ENCODE results near the gene SNX6. TPM values are rescaled to one million over a fixed set of nuclear protein-coding genes. Genes with fewer than 3 reads are reported as not detected.

The SNX6 gene
- total and polyA plus RNA-seq, 9 of the 15 experiments (the other 6 are each of a cell fraction or from before 2014, with no cell fraction given), result 34.6 to 111 (median 57.5) TPM

DNA sequence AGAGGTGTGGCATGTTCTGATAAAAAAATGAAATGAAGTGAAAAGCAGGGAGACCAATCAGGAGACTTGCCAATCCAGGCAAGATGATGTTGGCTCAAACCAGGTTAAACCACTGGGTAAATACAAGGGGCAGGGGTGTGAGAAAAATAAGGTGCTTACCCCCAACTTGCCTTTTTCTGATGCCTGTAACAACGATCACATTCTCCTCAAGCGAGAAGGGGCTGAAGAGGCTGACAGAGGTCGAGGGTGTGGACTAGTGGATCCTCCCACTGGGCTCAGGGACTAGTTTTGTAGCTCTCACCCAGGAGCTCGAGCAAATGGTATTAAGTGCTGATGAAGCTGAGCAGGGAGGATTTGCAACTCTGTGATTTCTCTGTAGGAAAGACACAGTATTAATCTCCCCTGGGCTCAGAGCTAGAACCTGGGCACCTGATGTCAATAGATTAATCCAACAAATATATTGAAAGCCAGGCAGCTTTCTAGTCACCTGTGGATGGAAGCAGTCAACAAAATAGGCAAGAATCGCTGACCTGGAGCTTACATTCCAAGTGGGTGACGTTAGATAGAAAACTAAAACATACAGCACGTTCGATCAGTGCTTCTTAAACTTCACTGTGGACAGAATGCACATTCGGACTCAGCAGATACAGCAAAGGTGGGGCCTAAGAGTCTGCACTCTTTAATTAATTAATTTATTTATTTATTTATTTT is 75.3 kb downstream of the SNX6 start (continued):
- TF ChIP-seq PHF21A (IDR thresholded peaks at IDR 0.05; ENCODE audit: borderline replicate concordance, low read depth), result no peak
- TF ChIP-seq ZNF311 (CRISPR knock-in tag; IDR thresholded peaks at IDR 0.05), result no peak
- TF ChIP-seq, protein P1, sequence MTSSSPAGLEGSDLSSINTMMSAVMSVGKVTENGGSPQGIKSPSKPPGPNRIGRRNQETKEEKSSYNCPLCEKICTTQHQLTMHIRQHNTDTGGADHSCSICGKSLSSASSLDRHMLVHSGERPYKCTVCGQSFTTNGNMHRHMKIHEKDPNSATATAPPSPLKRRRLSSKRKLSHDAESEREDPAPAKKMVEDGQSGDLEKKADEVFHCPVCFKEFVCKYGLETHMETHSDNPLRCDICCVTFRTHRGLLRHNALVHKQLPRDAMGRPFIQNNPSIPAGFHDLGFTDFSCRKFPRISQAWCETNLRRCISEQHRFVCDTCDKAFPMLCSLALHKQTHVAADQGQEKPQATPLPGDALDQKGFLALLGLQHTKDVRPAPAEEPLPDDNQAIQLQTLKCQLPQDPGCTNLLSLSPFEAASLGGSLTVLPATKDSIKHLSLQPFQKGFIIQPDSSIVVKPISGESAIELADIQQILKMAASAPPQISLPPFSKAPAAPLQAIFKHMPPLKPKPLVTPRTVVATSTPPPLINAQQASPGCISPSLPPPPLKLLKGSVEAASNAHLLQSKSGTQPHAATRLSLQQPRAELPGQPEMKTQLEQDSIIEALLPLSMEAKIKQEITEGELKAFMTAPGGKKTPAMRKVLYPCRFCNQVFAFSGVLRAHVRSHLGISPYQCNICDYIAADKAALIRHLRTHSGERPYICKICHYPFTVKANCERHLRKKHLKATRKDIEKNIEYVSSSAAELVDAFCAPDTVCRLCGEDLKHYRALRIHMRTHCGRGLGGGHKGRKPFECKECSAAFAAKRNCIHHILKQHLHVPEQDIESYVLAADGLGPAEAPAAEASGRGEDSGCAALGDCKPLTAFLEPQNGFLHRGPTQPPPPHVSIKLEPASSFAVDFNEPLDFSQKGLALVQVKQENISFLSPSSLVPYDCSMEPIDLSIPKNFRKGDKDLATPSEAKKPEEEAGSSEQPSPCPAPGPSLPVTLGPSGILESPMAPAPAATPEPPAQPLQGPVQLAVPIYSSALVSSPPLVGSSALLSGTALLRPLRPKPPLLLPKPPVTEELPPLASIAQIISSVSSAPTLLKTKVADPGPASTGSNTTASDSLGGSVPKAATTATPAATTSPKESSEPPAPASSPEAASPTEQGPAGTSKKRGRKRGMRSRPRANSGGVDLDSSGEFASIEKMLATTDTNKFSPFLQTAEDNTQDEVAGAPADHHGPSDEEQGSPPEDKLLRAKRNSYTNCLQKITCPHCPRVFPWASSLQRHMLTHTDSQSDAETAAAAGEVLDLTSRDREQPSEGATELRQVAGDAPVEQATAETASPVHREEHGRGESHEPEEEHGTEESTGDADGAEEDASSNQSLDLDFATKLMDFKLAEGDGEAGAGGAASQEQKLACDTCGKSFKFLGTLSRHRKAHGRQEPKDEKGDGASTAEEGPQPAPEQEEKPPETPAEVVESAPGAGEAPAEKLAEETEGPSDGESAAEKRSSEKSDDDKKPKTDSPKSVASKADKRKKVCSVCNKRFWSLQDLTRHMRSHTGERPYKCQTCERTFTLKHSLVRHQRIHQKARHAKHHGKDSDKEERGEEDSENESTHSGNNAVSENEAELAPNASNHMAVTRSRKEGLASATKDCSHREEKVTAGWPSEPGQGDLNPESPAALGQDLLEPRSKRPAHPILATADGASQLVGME (CRISPR knock-in tag; IDR thresholded peaks at IDR 0.05), result no peak
- TF ChIP-seq, protein P2, sequence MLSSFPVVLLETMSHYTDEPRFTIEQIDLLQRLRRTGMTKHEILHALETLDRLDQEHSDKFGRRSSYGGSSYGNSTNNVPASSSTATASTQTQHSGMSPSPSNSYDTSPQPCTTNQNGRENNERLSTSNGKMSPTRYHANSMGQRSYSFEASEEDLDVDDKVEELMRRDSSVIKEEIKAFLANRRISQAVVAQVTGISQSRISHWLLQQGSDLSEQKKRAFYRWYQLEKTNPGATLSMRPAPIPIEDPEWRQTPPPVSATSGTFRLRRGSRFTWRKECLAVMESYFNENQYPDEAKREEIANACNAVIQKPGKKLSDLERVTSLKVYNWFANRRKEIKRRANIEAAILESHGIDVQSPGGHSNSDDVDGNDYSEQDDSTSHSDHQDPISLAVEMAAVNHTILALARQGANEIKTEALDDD (IDR thresholded peaks at IDR 0.05), result peak; percentile 37; the same call in 1 of the 2 replicates
- no peak for TF ChIP-seq MYBL2 (IDR thresholded peaks at IDR 0.05; ENCODE audit: low read depth)
- TF ChIP-seq MYBL2 (CRISPR knock-in tag; IDR thresholded peaks at IDR 0.05; ENCODE audit: borderline replicate concordance), result no peak
- no peak for TF ChIP-seq KLF1 (tag; IDR thresholded peaks at IDR 0.05)
- TF ChIP-seq, protein P3, sequence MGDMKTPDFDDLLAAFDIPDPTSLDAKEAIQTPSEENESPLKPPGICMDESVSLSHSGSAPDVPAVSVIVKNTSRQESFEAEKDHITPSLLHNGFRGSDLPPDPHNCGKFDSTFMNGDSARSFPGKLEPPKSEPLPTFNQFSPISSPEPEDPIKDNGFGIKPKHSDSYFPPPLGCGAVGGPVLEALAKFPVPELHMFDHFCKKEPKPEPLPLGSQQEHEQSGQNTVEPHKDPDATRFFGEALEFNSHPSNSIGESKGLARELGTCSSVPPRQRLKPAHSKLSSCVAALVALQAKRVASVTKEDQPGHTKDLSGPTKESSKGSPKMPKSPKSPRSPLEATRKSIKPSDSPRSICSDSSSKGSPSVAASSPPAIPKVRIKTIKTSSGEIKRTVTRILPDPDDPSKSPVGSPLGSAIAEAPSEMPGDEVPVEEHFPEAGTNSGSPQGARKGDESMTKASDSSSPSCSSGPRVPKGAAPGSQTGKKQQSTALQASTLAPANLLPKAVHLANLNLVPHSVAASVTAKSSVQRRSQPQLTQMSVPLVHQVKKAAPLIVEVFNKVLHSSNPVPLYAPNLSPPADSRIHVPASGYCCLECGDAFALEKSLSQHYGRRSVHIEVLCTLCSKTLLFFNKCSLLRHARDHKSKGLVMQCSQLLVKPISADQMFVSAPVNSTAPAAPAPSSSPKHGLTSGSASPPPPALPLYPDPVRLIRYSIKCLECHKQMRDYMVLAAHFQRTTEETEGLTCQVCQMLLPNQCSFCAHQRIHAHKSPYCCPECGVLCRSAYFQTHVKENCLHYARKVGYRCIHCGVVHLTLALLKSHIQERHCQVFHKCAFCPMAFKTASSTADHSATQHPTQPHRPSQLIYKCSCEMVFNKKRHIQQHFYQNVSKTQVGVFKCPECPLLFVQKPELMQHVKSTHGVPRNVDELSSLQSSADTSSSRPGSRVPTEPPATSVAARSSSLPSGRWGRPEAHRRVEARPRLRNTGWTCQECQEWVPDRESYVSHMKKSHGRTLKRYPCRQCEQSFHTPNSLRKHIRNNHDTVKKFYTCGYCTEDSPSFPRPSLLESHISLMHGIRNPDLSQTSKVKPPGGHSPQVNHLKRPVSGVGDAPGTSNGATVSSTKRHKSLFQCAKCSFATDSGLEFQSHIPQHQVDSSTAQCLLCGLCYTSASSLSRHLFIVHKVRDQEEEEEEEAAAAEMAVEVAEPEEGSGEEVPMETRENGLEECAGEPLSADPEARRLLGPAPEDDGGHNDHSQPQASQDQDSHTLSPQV (IDR thresholded peaks at IDR 0.05), result no peak
- TF ChIP-seq, protein P4, sequence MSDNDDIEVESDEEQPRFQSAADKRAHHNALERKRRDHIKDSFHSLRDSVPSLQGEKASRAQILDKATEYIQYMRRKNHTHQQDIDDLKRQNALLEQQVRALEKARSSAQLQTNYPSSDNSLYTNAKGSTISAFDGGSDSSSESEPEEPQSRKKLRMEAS (CRISPR knock-in tag; IDR thresholded peaks at IDR 0.05), result no peak
- no peak for TF ChIP-seq ERF (CRISPR knock-in tag; IDR thresholded peaks at IDR 0.05)
- no peak for TF ChIP-seq TFAM (CRISPR knock-in tag; conservative IDR thresholded peaks at IDR 0.05)
- TF ChIP-seq, protein P5, sequence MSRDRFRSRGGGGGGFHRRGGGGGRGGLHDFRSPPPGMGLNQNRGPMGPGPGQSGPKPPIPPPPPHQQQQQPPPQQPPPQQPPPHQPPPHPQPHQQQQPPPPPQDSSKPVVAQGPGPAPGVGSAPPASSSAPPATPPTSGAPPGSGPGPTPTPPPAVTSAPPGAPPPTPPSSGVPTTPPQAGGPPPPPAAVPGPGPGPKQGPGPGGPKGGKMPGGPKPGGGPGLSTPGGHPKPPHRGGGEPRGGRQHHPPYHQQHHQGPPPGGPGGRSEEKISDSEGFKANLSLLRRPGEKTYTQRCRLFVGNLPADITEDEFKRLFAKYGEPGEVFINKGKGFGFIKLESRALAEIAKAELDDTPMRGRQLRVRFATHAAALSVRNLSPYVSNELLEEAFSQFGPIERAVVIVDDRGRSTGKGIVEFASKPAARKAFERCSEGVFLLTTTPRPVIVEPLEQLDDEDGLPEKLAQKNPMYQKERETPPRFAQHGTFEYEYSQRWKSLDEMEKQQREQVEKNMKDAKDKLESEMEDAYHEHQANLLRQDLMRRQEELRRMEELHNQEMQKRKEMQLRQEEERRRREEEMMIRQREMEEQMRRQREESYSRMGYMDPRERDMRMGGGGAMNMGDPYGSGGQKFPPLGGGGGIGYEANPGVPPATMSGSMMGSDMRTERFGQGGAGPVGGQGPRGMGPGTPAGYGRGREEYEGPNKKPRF (IDR thresholded peaks at IDR 0.05; ENCODE audit: low read depth, low read length), result peak; percentile 80
- TF ChIP-seq HDAC6 (IDR thresholded peaks at IDR 0.05; ENCODE audit: low read depth, low read length), result no peak

All from K562 (cell line).